Measurements from ENCODE around the gene ATAD2B. TPM values are rescaled to one million over a fixed set of nuclear protein-coding genes. Genes with fewer than 3 reads are reported as not detected.

The ATAD2B gene
- total RNA-seq, 1 experiment from 2014 or later, result 8.6 TPM

DNA sequence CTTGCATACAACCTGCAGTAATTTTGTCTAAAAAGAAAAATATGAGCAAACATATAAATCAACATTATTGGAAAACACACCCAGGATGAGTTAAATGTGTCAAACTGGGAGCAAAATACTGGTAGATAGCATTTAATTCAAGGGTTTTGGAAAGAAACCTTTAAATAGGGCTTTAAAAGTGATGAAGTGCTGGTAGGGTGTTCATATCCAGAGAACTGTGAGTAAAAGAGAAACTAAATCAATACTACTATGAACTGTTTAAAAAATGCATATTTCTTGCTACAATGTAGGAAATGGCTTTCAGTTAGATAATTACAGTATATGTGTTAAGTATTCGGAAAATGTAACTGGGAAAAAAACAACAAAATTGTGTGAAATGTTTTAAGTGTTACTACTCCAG lies 117.8 kb downstream of the ATAD2B start:
- POLR2A ChIA-PET (ENCODE audit: unreplicated experiment), result no interaction called here
- CTCF ChIA-PET, result no interaction called here

DNA sequence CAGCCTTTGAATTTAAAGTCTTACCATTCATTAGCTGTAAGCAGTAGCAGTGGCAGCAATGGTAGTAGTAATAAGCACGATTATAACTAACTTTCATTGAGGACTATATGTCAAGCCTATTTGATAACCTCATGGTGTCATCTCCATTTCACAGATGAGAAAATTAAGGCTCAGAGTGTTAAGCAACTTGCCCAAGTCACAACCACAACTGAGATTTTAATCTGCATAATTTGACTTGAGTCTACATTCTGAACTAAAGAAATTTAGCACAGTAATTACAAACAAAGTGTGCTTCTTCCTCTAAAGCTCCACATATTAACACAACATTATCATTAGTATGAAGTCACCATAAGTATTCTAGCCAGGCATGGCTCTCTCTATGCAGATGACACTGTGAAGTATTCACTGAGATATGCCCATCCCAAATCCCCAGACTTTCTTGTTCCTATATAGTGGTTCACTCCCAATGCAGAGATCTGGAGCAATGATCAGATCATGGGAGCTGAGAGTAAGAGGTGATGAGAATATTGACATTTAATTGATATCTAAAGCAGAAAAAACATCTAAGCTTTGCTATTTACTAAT lies 120.2 kb downstream of the ATAD2B start:
- H2AFZ ChIP-seq (ENCODE audit: low read length), result no peak overlapping the region
- BruUV-seq (replicated peaks), result no TSS peak
- intact Hi-C loops (cut with micrococcal nuclease), result no loop called here
- DNase-seq (no peak), ATAC-seq (no peak)
- no peak overlapping the region for H3K4me3 ChIP-seq (ENCODE audit: low read length)
- ChIA-PET CTCF (no interaction called here), POLR2A (ENCODE audit: unreplicated experiment) (no interaction called here)
- no peaks in the 10 kb centered on the region for H3K27me3 ChIP-seq (ENCODE audit: low read length)
- H3K9me2 ChIP-seq (replicated peaks; ENCODE audit: low read length), result no peaks in the 10 kb centered on the region
- H3K9ac ChIP-seq (ENCODE audit: low read length), result no peak overlapping the region
- no peaks in the 10 kb centered on the region for H3K9me3 ChIP-seq (ENCODE audit: low read length)
- H4K20me1 ChIP-seq (ENCODE audit: low read length), result no peaks in the 10 kb centered on the region
- peaks cover 12% of the 10 kb centered on the region for H3F3A ChIP-seq (ENCODE audit: low read length, unreplicated experiment)
- H3K79me2 ChIP-seq (ENCODE audit: low read length), result no peaks in the 10 kb centered on the region
- no peak overlapping the region for H3K4me2 ChIP-seq (ENCODE audit: low read length)
- no peak overlapping the region for H3K27ac ChIP-seq (ENCODE audit: low read length)
- TF ChIP-seq, protein P1, sequence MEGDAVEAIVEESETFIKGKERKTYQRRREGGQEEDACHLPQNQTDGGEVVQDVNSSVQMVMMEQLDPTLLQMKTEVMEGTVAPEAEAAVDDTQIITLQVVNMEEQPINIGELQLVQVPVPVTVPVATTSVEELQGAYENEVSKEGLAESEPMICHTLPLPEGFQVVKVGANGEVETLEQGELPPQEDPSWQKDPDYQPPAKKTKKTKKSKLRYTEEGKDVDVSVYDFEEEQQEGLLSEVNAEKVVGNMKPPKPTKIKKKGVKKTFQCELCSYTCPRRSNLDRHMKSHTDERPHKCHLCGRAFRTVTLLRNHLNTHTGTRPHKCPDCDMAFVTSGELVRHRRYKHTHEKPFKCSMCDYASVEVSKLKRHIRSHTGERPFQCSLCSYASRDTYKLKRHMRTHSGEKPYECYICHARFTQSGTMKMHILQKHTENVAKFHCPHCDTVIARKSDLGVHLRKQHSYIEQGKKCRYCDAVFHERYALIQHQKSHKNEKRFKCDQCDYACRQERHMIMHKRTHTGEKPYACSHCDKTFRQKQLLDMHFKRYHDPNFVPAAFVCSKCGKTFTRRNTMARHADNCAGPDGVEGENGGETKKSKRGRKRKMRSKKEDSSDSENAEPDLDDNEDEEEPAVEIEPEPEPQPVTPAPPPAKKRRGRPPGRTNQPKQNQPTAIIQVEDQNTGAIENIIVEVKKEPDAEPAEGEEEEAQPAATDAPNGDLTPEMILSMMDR (conservative IDR thresholded peaks at IDR 0.05; ENCODE audit: low read depth, low read length), result no peak
- TF ChIP-seq EZH2 (IDR thresholded peaks at IDR 0.05; ENCODE audit: low read length, unreplicated experiment) (no peak), EZH2phosphoT487 (IDR thresholded peaks at IDR 0.05; ENCODE audit: borderline replicate concordance, low read length) (no peak)
- peaks cover 26% of the 10 kb centered on the region for H3K4me1 ChIP-seq (ENCODE audit: insufficient read depth, low read length)
- peaks cover 12% of the 10 kb centered on the region; the same call in 1 of the 2 replicates for H3K36me3 ChIP-seq (ENCODE audit: low read depth, low read length)

More for the DNA sequence above, 117.8 kb downstream of the ATAD2B start:
- Histone ChIP-seq H3K27me3 (ENCODE audit: low read length) (no peaks in the 10 kb centered on the region), H3K4me1 (ENCODE audit: insufficient read depth, low read length) (peaks cover 6% of the 10 kb centered on the region), H3K9ac (ENCODE audit: low read length) (no peak overlapping the region), H3K4me2 (ENCODE audit: low read length) (no peak overlapping the region), H3F3A (ENCODE audit: low read length, unreplicated experiment) (peaks cover 4% of the 10 kb centered on the region), H3K4me3 (ENCODE audit: low read length) (no peak overlapping the region), H4K20me1 (ENCODE audit: low read length) (no peaks in the 10 kb centered on the region), H3K36me3 (ENCODE audit: low read depth, low read length) (peaks cover 12% of the 10 kb centered on the region; the same call in 1 of the 2 replicates), H3K79me2 (ENCODE audit: low read length) (no peaks in the 10 kb centered on the region), H3K27ac (ENCODE audit: low read length) (no peak overlapping the region), H3K9me3 (ENCODE audit: low read length) (no peaks in the 10 kb centered on the region), H3K9me2 (replicated peaks; ENCODE audit: low read length) (no peaks in the 10 kb centered on the region), H2AFZ (ENCODE audit: low read length) (no peak overlapping the region)
- BruUV-seq (replicated peaks), result no TSS peak
- no peak for ATAC-seq
- intact Hi-C loops (cut with micrococcal nuclease), result no loop called here
- TF ChIP-seq, protein P1 (conservative IDR thresholded peaks at IDR 0.05; ENCODE audit: low read depth, low read length), result no peak
- TF ChIP-seq EZH2phosphoT487 (IDR thresholded peaks at IDR 0.05; ENCODE audit: borderline replicate concordance, low read length) (no peak), EZH2 (IDR thresholded peaks at IDR 0.05; ENCODE audit: low read length, unreplicated experiment) (no peak)
- DNase-seq, result no peak

DNA sequence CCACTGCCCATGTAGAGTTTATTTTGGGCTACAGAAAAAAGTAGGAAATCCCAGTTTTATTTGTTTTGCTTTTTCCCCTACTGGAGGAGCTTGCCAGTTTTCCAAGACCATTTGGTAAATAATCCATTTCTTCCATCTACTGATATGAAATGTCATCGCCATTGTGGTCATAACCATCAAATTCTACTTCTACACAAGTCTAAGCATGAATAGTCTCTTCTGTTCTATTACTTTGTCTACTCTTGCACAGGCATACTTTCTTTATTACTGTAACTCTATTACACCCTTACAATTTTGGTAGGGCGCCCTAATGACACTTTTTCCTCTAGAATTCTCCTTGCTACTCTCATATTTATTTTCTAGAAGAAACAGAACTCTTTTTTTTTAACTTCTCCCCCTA lies 120.7 kb downstream of the ATAD2B start:
- TF ChIP-seq, protein P1 (conservative IDR thresholded peaks at IDR 0.05; ENCODE audit: low read depth, low read length), result no peak
- TF ChIP-seq EZH2phosphoT487 (IDR thresholded peaks at IDR 0.05; ENCODE audit: borderline replicate concordance, low read length) (no peak), EZH2 (IDR thresholded peaks at IDR 0.05; ENCODE audit: low read length, unreplicated experiment) (no peak)
- ATAC-seq (no peak), DNase-seq (no peak)
- H3K27ac ChIP-seq (ENCODE audit: low read length), result no peak overlapping the region
- H3K4me3 ChIP-seq (ENCODE audit: low read length), result no peak overlapping the region
- H3K4me2 ChIP-seq (ENCODE audit: low read length), result no peak overlapping the region
- BruUV-seq (replicated peaks), result no TSS peak
- ChIA-PET CTCF (no interaction called here), POLR2A (ENCODE audit: unreplicated experiment) (no interaction called here)
- H3K79me2 ChIP-seq (ENCODE audit: low read length), result no peaks in the 10 kb centered on the region
- no peaks in the 10 kb centered on the region for H3K9me3 ChIP-seq (ENCODE audit: low read length)
- no peak overlapping the region for H3K9ac ChIP-seq (ENCODE audit: low read length)
- peaks cover 12% of the 10 kb centered on the region; the same call in 1 of the 2 replicates for H3K36me3 ChIP-seq (ENCODE audit: low read depth, low read length)
- no peaks in the 10 kb centered on the region for H3K27me3 ChIP-seq (ENCODE audit: low read length)
- H3K9me2 ChIP-seq (replicated peaks; ENCODE audit: low read length), result no peaks in the 10 kb centered on the region
- H3F3A ChIP-seq (ENCODE audit: low read length, unreplicated experiment), result peaks cover 12% of the 10 kb centered on the region
- H3K4me1 ChIP-seq (ENCODE audit: insufficient read depth, low read length), result peaks cover 26% of the 10 kb centered on the region
- intact Hi-C loops (cut with micrococcal nuclease), result no loop called here
- no peaks in the 10 kb centered on the region for H4K20me1 ChIP-seq (ENCODE audit: low read length)
- H2AFZ ChIP-seq (ENCODE audit: low read length), result no peak overlapping the region

Data from PC-3 (cell line).